Mesendoderm (in vitro differentiated cells): ENCODE results near the gene ANKMY1.

Experiments used
- DNase-seq: peaks from one replicate; pipeline ENCODE4 v3.0.0; 2013
- H2AK5ac ChIP-seq: 2 replicates; pipeline ENCODE4 v1.6.1; 2013; ENCODE audit warnings: low read length, inconsistent platforms
- H2BK120ac ChIP-seq: 2 replicates; pipeline ENCODE4 v1.6.1; 2013; ENCODE audit warnings: low read depth, mild to moderate bottlenecking, low read length, moderate library complexity, mixed read lengths
- H2BK15ac ChIP-seq: replicated peaks from 2 replicates; pipeline ENCODE4 v1.6.1; 2013; ENCODE audit warnings: low read depth, mild to moderate bottlenecking, moderate library complexity
- H2BK5ac ChIP-seq: 2 replicates; pipeline ENCODE4 v1.6.1; 2013; ENCODE audit warnings: low read length, inconsistent platforms
- H3K18ac ChIP-seq: 2 replicates; pipeline ENCODE4 v1.6.1; 2013; ENCODE audit warnings: mild to moderate bottlenecking, low read length, mixed read lengths
- H3K23ac ChIP-seq: one replicate; pipeline ENCODE4 v1.6.1; 2013; ENCODE audit warnings: low read length
- H3K27ac ChIP-seq: 2 replicates; pipeline ENCODE4 v1.5.1; 2013; ENCODE audit warnings: low read depth, mild to moderate bottlenecking, inconsistent platforms, low read length, moderate library complexity
- H3K27me3 ChIP-seq: 2 replicates; pipeline ENCODE4 v1.6.1; 2013; ENCODE audit warnings: low read length, control low read depth, mild to moderate bottlenecking, inconsistent platforms; ENCODE audit not compliant: insufficient read depth, poor library complexity
- H3K36me3 ChIP-seq: 2 replicates; pipeline ENCODE4 v1.6.1; 2013; ENCODE audit warnings: low read length, inconsistent platforms; ENCODE audit not compliant: control insufficient read depth, insufficient read depth
- H3K4ac ChIP-seq: one replicate; pipeline ENCODE4 v1.6.1; 2013; ENCODE audit warnings: low read depth, mild to moderate bottlenecking, low read length, moderate library complexity
- H3K4me1 ChIP-seq: 2 replicates; pipeline ENCODE4 v1.6.1; 2013; ENCODE audit warnings: low read depth, low read length, inconsistent platforms; ENCODE audit not compliant: control insufficient read depth
- H3K4me2 ChIP-seq: 2 replicates; pipeline ENCODE4 v1.6.1; 2013; ENCODE audit warnings: low read length
- H3K4me3 ChIP-seq: 2 replicates; pipeline ENCODE4 v1.5.1; 2013; ENCODE audit warnings: mild to moderate bottlenecking, low read length
- H3K56ac ChIP-seq: one replicate; pipeline ENCODE4 v1.6.1; 2013; ENCODE audit warnings: low read length
- H3K79me1 ChIP-seq: 2 replicates; pipeline ENCODE4 v1.6.1; 2013; ENCODE audit warnings: low read length, inconsistent platforms
- H3K79me2 ChIP-seq: 2 replicates; pipeline ENCODE4 v1.6.1; 2013; ENCODE audit warnings: mild to moderate bottlenecking, low read length; ENCODE audit not compliant: control insufficient read depth, insufficient read depth
- H3K9ac ChIP-seq: 2 replicates; pipeline ENCODE4 v1.6.1; 2013; ENCODE audit warnings: low read length, inconsistent platforms
- H4K5ac ChIP-seq: one replicate; pipeline ENCODE4 v1.6.1; 2013; ENCODE audit warnings: low read length
- H4K8ac ChIP-seq: one replicate; pipeline ENCODE4 v1.6.1; 2013; ENCODE audit warnings: low read depth, mild to moderate bottlenecking, control low read depth, low read length, moderate library complexity
- WGBS: extraction: QIAGEN DNeasy Blood & Tissue Kit; methylation state at CpG from one replicate; pipeline ENCODE4 v1.1.7; 2013; ENCODE audit warnings: low lambda C conversion rate, missing lambda C conversion rate; ENCODE audit not compliant: insufficient coverage; ENCODE audit errors: extremely low coverage; 5-methylcytosine and 5-hydroxymethylcytosine counted together

The ANKMY1 gene

GRCh38 chr2:240556553-240557100, 1.2 kb downstream of the ANKMY1 start:
- Histone ChIP-seq H3K79me1 (peaks cover 3% of the 10 kb centered on the region), H3K27me3 (no peaks in the 10 kb centered on the region), H2BK15ac (no peak overlapping the region), H3K4me2 (no peak overlapping the region), H3K36me3 (no peaks in the 10 kb centered on the region), H2AK5ac (no peak overlapping the region), H4K8ac (no peak overlapping the region), H3K4me3 (no peak overlapping the region), H4K5ac (no peak overlapping the region), H3K27ac (no peak overlapping the region), H3K56ac (no peak overlapping the region), H3K9ac (no peak overlapping the region), H3K18ac (no peak overlapping the region), H3K4me1 (peaks cover 5% of the 10 kb centered on the region), H3K4ac (no peak overlapping the region), H3K23ac (no peak overlapping the region), H2BK5ac (no peak overlapping the region), H3K79me2 (no peaks in the 10 kb centered on the region), H2BK120ac (no peak overlapping the region)
- WGBS, result no CpG with 5 or more reads among the region's 9 CpGs
- DNase-seq, result peak; percentile 86

DNA sequence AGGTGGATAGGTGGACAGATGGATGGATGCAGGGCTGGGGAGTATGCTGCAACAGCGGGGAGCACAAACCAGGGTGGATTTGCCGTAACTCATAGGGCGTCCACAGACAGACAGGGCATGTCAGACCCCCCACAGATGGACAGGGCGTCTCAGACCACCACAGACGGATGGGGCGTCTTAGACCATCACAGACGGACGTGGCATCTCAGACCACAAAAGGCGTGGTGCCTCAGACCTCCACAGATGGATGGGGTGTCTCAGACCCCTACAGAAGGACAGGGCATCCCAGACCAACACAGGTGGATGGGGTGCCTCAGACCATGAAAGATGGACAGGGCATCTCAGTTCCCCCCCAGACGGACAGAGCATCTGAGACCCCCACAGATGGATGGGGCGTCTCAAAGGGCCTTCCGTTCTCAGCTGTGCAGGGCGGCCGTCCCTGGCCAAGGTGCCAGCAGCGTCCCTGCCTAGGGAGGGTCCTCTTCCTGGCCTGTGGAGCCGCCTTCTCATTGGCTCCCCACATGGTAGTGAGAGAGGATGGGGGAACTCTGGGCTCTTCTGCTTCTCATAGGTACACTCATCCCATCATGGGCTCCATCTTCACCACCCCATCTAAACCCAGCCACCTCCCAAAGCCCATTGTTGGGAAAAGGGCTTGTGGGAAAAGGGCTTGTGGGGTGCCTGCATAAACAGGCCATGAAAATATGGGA, 2.1 kb downstream of the ANKMY1 start:
- Histone ChIP-seq H3K36me3 (no peaks in the 10 kb centered on the region), H3K4ac (no peak overlapping the region), H4K8ac (no peak overlapping the region), H3K27ac (no peak overlapping the region), H3K4me1 (peaks cover 5% of the 10 kb centered on the region), H3K79me2 (no peaks in the 10 kb centered on the region), H2BK120ac (no peak overlapping the region), H2AK5ac (no peak overlapping the region), H3K79me1 (peaks cover 3% of the 10 kb centered on the region), H2BK15ac (no peak overlapping the region), H3K4me2 (no peak overlapping the region), H3K27me3 (no peaks in the 10 kb centered on the region), H3K4me3 (no peak overlapping the region), H4K5ac (no peak overlapping the region), H3K56ac (no peak overlapping the region), H3K23ac (no peak overlapping the region), H3K18ac (no peak overlapping the region), H3K9ac (no peak overlapping the region), H2BK5ac (no peak overlapping the region)
- no peak for DNase-seq
- WGBS, result no CpG with 5 or more reads among the region's 16 CpGs

- Histone ChIP-seq H3K4me2 (no peak overlapping the region), H4K8ac (no peak overlapping the region), H3K23ac (no peak overlapping the region), H3K18ac (no peak overlapping the region), H3K4me1 (peaks cover 5% of the 10 kb centered on the region), H2BK120ac (no peak overlapping the region), H2BK15ac (no peak overlapping the region), H3K56ac (no peak overlapping the region), H3K79me1 (peaks cover 3% of the 10 kb centered on the region), H3K27me3 (no peaks in the 10 kb centered on the region), H2BK5ac (no peak overlapping the region), H4K5ac (no peak overlapping the region), H2AK5ac (no peak overlapping the region), H3K4me3 (no peak overlapping the region), H3K79me2 (no peaks in the 10 kb centered on the region), H3K36me3 (no peaks in the 10 kb centered on the region), H3K9ac (no peak overlapping the region), H3K4ac (no peak overlapping the region), H3K27ac (no peak overlapping the region)
- no peak for DNase-seq
- WGBS, result no CpG with 5 or more reads among the region's 17 CpGs
Measured at GRCh38 chr2:240554767-240555493, 2.9 kb downstream of the ANKMY1 start.

- no peak overlapping the region for H3K4ac ChIP-seq
- no peak overlapping the region for H4K8ac ChIP-seq
- no CpG with 5 or more reads among the region's 7 CpGs for WGBS
- H3K27me3 ChIP-seq, result no peaks in the 10 kb centered on the region
- H3K36me3 ChIP-seq, result no peaks in the 10 kb centered on the region
- no peak overlapping the region for H2BK5ac ChIP-seq
- H3K4me3 ChIP-seq, result no peak overlapping the region
- no peaks in the 10 kb centered on the region for H3K4me1 ChIP-seq
- H2AK5ac ChIP-seq, result no peak overlapping the region
- no peak overlapping the region for H2BK15ac ChIP-seq
- no peak for DNase-seq
- H3K79me1 ChIP-seq, result no peaks in the 10 kb centered on the region
- H3K4me2 ChIP-seq, result no peak overlapping the region
- no peak overlapping the region for H3K18ac ChIP-seq
- H3K27ac ChIP-seq, result no peak overlapping the region
- H3K9ac ChIP-seq, result no peak overlapping the region
- no peak overlapping the region for H2BK120ac ChIP-seq
- no peak overlapping the region for H3K23ac ChIP-seq
- H4K5ac ChIP-seq, result no peak overlapping the region
- H3K79me2 ChIP-seq, result no peaks in the 10 kb centered on the region
- H3K56ac ChIP-seq, result no peak overlapping the region
Measured at GRCh38 chr2:240553956-240554480, 3.8 kb downstream of the ANKMY1 start.

DNA sequence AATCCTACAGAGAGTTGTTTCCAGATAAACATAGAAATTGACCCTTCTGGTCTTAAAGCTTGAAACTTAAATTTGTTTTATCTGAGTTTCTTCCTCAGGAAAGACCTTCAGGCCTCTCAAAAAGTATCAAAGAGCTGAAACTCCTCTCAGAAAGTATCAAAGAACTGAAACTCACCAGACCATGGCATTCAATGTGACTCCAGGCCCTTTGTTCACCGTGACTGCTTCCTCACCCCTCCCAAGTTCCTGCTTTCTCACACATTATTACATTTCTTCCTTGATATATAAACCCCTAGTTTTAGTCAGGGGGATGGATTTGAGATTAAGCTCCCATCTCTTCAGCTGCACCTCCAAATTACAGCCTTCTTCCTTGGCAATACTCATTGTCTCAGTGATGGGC, 6.0 kb downstream of the ANKMY1 start:
- no CpG with 5 or more reads among the region's 1 CpG for WGBS
- Histone ChIP-seq H4K5ac (no peak overlapping the region), H3K56ac (no peak overlapping the region), H3K4ac (no peak overlapping the region), H3K36me3 (no peaks in the 10 kb centered on the region), H3K79me1 (no peaks in the 10 kb centered on the region), H3K4me1 (no peaks in the 10 kb centered on the region), H3K79me2 (no peaks in the 10 kb centered on the region), H3K27ac (no peak overlapping the region), H3K4me2 (no peak overlapping the region), H3K23ac (no peak overlapping the region), H3K18ac (no peak overlapping the region), H2BK5ac (no peak overlapping the region), H2BK120ac (no peak overlapping the region), H2BK15ac (no peak overlapping the region), H3K27me3 (no peaks in the 10 kb centered on the region), H3K9ac (no peak overlapping the region), H2AK5ac (no peak overlapping the region), H3K4me3 (no peak overlapping the region), H4K8ac (no peak overlapping the region)
- no peak for DNase-seq
